HG03103 (cell line): Measurements from ENCODE around the gene CRLF2.
"Not testable (repeated sequence)": the region's sequence is repeated elsewhere in the genome, so short reads cannot be mapped to it uniquely, and the experiment has no call there.

Source experiments
- ATAC-seq: cut with Tn5 transposase; IDR thresholded peaks from one replicate; pipeline ENCODE4 v1.9.1; 2021; ENCODE audit warnings: low read depth; ENCODE audit not compliant: unreplicated experiment

CRLF2 gene

GRCh38 chrX:1212532-1212931, at the start of gene CRLF2:
CRLF2 (minus strand) TSS chrX:1212649; CDS start chrX:1212634, 15 bp downstream.
- peak; percentile 61 for ATAC-seq

DNA sequence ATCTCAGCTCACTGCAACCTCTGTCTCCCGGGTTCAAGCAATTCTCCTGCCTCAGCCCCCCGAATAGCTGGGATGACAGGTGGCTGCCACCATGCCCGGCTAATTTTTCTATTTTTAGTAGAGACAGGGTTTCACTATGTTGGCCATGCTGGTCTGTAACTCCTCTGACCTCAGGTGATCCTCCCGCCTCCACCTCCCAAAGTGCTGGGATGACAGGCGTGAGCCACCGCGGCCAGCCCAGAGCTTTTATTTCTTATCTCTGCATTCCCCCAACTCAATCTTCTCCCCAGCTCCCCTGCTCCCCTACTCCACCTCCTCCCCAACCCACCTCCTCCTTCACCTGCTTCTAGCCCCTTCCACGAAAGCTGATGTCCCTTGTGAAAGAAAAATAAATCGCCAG, 49.3 kb upstream of the CRLF2 start:
- not testable (repeated sequence) for ATAC-seq

- ATAC-seq, result no peak
Measured at GRCh38 chrX:1261285-1261684, 48.8 kb upstream of the CRLF2 start.

DNA sequence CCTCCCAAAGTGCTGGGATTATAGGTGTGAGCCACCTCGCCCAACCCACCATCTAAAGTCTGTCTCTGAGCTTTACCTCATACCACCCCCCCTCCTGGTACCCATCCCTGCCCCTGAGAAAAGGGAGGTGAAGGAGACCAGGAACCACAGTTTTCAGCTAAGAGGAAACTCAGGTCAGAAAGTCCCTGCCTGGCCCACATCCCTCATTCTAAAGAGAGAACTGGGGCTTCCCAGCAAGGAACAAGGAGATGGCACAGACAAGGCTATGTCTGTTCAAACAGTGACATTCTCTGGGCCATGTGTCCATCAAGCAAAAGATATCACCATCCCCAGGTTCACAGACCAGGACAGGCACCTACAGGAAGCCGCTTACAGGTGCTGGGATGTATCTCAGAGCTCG, 40.4 kb upstream of the CRLF2 start:
- ATAC-seq, result no peak

DNA sequence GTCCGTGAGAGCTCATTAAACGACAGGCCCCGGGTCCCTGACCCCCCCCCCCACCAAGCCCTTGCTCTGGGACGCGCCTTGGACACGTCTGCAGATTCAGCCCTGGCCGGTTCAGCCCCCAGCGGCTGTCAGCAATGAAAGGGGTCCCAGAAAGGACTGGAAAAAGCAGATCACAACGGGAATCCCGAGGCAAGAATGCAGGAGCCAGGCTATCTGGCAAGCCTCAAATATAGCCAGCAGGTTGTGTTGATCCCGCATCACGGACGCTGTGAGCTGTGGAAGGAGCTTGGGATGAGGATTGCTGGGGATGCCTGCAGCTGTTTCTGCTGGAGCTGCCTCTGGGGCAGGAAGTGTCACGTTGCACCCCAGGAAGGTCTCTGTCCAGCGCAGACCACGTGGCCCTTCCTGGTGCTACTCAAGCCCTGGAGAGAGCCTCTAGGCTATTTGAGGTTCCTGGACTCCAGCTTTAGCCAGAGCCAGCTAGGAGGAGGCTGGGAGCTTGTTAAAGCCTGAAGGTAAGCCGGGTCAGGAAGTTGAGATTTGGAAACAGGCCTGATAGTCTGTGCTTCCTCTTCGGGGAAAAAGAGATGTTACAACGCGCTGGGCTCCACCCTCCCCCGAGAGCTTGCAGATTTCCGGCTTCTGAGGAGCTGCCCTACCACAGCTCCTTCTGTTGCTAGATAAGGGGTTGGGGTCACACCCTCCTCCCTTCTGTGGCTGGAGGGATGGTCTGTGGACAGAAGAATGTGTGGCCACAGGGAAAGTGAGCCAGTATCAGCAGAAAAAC, 36.8 kb upstream of the CRLF2 start:
- no peak for ATAC-seq

GRCh38 chrX:1248331-1249061, 36.0 kb upstream of the CRLF2 start:
- no peak for ATAC-seq

DNA sequence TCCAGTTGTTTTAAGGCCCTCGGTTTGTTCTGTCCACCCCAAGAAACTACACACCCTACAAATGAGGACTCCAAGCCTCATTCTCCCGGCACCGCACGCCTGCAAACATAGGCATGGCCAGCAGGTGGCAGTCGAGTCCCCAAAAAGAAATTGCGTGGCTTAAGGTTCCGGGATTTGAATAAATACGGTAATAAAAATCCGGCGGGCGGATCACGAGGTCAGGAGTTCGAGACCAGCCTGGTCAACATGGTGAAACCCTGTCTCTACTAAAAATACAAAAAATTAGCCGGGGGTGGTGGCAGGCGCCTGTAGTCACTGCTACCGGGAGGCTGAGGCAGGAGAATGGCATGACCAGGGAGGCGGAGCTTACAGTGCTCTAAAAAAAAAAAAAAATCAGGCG, 34.4 kb upstream of the CRLF2 start:
- no peak for ATAC-seq

- ATAC-seq, result no peak
Measured at GRCh38 chrX:1244164-1245076, 32.0 kb upstream of the CRLF2 start.

DNA sequence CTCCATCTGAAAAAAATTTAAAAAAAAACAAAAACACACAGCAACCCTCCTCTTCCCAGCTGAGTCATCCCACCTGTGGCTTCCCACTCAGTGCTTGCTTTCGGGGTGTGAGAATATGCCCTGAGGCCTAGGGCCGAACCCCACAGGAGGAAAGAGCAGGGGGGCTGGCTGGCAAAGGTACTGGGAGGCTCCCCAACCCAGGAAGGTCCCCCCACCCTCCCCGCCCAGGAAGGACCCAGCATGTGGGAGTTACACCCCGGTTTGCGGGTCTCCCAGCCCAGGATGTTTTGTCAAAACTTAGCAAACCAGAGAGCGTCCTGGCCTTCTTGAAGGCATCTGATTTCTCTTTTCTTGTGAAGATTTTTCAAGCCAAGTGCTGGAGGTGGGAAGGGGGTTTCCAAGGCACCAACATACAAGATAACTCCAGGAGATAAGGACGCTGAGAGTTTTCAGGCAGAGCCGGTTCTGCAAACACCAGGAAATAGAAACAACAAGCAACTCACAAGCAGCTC, 30.5 kb upstream of the CRLF2 start:
- ATAC-seq, result no peak

GRCh38 chrX:1240551-1240950, 28.1 kb upstream of the CRLF2 start:
- not testable (repeated sequence) for ATAC-seq

DNA sequence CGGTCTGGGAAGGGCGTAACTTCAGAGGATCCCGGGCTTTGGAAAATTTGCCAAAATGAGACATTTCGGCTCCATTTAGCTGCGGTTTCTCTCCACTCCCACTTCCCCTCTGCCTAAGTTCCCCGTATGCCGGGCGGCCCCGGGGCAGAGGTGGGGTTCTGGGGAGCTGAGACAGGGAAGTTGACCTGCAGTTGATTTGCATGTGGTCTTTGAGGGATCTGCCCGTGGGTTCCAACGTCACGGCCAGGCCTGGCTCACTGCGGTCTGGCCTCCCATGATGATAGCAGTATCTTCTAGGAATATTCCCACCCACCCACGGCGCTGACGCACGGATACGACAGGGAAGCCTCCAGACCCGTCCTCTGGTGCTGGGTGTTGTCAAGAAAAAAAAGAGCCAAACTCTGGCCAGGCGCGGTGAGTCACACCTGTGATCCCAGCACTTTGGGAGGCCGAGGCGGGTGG, 27.3 kb upstream of the CRLF2 start:
- ATAC-seq, result no peak

- ATAC-seq, result no peak
Measured at GRCh38 chrX:1231850-1232465, 19.5 kb upstream of the CRLF2 start.

GRCh38 chrX:1228101-1228500, 15.7 kb upstream of the CRLF2 start:
- not testable (repeated sequence) for ATAC-seq

DNA sequence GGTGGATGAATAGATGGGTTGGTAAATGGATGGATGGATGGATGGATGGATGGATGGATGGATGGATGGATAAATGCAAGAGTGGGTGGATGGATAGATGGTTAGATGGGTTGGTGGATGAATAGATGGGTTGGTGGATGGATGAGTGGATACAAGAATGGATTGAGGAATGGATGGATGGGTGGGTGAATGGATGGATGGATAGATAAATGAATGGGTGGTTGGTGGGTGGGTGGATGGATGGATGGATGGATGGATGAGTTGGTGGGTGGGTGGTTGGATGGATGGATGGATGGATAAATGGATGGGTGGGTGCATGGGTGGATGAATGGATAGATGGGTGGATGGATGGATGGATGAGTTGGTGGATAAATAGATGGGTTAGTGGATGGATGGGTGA, 13.8 kb upstream of the CRLF2 start:
- ATAC-seq, result no peak

DNA sequence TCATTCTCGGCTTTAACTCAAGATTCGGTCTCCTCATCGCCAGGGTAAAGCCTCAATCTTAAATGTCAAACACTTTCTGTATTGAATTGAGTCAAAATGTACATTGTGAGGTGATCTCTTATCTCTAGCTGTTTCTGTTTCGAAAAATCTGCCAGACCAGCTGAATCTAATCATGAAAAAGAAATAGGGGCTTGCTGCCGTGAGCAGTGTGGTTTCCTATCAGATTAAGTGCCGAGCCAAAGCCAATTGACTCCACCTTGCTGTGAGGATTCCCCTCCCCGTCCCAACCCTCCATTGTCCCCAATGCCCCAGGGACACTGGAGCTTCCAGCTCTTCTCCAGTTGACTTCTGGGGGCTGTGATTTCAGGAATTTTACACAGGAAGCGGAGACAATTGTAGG, 12.5 kb upstream of the CRLF2 start:
- no peak for ATAC-seq

DNA sequence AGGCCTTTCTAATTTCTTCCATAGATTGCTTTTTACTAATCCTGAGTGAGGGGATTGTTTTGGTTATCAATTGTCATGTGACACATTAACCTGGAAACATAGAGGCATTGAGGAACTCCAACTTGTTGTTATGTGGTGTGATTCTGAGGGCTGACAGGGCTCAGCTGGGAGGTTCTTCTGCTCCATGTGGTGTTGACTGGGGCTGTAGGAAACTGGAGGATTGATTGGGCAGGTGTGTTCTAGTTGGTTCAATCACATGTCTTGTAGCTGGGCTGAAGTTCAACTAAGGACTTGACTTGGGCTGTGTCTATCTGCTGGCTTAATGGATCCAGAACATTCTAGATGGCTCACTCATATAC, 10.8 kb upstream of the CRLF2 start:
- ATAC-seq, result no peak

DNA sequence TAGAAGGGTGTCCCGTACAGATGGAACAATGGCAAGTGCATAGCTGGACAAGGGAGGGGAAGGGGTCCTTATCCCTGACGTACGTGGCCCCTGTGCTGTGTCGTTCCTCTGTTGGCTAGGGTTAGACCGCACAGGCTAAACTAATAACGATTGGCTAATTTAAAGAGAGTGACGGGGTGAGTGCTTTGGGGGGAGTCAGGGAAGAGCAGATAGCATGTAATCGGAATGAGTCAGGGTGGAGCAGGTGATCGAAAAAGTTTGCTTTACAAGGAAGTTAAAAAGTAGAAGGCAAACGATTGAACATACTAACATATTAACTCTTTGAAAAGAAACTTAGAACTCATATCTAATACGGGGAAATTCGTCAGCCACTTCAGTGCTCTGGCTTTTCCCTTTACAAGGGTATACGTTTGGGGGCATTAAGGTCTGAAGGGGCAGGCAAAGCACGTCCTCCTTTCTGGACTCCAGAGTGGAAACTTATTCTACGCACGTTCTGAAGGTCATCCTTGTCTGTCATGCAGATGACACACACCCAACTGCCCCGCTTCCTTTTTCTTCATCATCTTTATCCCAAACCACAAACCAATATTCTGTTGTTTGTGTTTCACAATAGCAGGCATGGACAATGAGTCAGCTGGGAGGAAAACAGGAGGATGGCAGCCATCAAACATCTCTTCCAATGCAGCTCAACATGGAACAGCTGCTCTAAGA, 10.2 kb upstream of the CRLF2 start:
- no peak for ATAC-seq

DNA sequence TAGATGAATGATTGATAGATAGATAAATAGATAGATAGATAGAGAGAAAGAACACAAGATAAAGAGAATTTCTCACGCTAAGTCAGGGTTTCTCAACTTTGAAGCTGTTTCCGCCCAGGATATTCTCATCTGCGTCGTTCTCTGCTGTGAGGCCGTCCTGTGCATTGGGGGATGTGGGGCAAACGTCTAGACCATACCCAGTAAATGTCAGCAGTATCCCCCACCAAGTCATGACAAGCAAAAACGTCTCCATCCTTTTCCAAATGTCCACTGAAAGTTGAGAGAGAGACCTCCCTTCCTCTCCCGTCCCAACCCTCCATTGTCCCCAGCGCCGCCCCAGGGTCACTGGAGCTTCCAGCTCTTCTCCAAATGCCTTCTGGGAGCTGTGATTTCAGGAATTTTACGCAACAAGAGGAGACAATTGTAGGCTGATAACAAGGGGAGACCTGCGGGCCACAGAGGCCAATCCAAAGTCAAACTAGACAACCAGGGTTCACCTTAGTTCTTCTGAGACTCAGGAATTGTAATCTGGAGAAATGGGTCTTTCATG, 8.9 kb upstream of the CRLF2 start:
- ATAC-seq, result no peak

DNA sequence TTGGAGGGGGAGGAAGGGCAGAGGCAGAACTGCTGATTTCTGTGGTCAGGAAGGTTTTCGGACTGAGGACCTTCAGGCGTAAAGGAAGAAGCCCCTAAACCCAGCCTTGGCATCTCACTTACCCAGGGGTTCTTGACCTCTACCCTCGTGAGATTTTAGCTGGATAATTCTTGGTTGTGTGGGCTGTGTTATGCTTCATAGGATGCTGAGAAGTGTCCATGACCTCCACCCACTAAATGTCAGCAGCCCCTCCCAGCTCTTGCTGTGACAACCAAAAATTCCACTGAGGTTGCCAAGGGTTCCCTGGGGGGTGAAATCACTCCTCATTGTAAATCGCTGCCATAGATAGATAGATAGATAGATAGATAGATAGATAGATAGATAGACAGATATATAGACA, 5.8 kb upstream of the CRLF2 start:
- ATAC-seq, result no peak
